Activated CD4-positive, alpha-beta T cell treated with anti-CD3 and anti-CD28 coated beads, Interleukin-2, amount 50 U/mL, for 48 hours (primary cell): ENCODE results near the gene MESP1.
A peak's percentile ranks its signal among the peaks of the same experiment; 100 is the strongest.

Experiments
- DNase-seq, 2 experiments: peaks; one replicate each; pipeline ENCODE4 v3.0.0-alpha.2; 2020

MESP1 gene

DNA sequence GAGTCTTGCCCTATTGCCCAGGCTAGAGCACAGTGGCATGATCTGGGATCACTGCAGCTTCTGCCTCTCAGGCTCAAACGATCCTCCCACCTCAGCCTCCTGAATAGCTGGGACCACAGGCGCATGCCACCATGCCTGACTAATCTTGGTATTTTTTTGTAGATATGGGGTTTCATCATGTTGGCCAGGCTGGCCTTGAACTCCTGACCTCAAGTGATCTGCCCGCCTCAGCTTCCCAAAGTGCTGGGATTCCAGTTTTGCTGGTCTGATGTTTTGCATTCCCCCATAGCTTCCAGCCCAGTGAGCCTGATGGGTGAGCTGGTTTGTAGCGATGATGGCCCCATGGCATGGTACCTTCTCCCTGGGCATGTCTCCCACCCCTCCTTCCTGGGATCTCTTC lies 4.7 kb upstream of the MESP1 start:
- DNase-seq, result no peak

DNA sequence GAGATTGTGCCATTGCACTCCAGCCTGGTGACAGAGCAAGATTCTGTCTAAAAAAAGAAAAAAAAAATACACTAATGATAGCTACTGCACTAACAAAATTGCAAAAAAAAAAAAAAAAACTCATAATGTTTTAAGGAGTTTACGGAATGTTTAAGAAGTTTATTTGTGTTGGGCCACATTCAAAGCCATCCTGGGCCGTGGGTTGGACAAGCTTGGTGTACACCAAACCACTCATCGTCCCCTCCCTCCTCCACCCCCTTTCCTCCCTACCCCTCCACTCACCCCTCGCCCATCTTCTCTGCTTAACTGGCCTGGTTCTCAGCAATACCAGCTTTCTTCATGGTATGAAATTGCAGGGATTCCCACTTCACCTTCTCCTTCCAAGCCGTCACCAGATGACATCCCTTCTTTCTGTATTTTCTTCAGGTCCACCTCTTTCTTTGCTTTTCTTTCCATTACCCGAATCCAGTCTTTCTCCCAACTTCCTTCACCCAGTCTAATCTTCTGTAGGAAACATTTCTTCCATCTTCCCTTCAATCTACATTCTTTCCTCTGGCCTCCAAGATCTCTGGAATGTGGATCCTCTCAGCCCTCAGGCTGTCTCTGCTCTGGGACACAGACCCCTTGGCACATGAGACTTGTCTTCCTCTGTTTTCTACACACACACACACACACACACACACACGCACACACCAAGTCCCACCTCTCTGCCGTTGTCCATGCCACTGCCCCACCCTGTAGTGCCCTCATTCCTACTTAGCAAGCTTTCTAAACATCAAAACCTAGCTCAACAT lies 3.5 kb upstream of the MESP1 start:
- DNase-seq, result no peak

DNA sequence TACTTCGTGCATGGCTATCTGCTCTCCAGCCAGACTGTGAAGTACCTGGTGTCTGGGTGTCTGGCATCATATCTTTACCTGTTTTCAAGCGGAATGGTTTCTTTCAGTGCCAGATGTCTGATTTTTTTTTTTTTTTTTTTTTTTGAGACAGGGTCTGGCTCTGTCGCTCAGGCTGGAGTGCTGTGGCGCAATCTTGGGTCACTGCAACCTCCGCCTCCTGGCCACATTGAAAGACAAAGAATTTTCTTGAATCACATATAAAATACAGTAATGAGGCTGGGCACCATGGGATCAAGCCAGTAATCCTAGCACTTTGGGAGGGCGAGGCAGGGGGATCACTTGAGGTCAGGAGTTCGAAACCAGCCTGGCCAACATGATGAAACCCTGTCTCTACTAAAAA lies 2.8 kb upstream of the MESP1 start:
- DNase-seq, result no peak

GRCh38 chr15:89751748-89752147 lies 699 bp upstream of the MESP1 start:
- DNase-seq, result no peak

- DNase-seq, result peak; percentile 20 to 30
Observed at GRCh38 chr15:89749951-89750559, 994 bp downstream of the MESP1 start.

DNA sequence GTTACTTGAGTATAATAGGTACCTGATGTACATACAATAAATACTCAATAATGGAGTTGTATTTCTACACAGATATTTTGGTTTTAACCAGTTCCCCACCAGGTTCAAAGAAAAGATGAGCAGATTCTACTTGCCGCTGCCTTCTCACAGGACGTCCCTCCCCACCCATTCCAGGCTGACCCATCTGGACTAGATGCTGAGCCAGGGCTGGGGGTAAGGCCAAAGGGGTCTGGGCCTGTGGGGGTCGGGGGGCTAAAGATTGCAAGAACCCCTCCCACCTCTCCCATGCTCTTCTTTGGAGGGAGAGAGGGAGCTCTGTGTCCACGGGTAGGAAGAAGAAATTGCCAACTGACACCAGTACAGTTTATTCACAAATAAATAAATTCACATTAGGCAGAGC lies 1.5 kb downstream of the MESP1 start:
- no peak for DNase-seq

DNA sequence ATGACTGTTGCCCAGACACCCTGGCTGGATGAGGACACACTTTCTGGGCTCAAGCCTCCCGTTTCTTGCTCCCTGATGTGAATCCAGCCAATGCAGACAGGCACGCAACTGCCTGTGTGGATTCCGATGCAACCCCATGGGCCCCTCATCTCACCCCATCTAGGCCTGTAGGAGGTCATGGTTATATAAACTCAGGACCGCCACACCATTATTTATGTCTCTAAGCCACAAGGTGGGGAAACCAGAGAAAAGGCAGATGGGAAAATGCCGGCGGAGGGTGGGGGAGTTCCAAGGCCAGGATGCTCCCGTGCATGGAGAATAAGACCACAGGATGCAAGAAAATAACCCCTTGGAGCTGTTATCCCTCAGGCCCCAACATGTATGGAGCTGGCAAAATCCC lies 2.0 kb downstream of the MESP1 start:
- DNase-seq, result no peak

- no peak for DNase-seq
Observed at GRCh38 chr15:89747708-89748682, 3.1 kb downstream of the MESP1 start.

- no peak for DNase-seq
Observed at GRCh38 chr15:89746386-89746780, 4.7 kb downstream of the MESP1 start.

DNA sequence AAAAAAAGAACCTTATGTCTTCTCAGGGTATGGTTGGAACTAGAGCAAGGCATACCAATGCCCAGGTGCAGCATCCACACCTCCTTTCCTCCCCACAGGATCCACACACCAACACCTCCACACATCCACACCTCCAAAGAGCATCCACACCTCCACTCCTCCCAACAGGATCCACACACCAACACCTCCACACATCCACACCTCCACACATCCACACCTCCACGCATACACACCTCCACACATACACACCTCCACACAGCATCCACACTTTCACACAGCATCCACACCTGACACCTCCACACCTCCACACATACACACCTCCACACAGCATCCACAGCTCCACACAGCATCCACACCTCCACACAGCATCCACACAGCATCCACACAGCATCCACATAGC lies 5.3 kb downstream of the MESP1 start:
- DNase-seq, result no peak

GRCh38 chr15:89745131-89745530 lies 5.9 kb downstream of the MESP1 start:
- DNase-seq, result no peak

DNA sequence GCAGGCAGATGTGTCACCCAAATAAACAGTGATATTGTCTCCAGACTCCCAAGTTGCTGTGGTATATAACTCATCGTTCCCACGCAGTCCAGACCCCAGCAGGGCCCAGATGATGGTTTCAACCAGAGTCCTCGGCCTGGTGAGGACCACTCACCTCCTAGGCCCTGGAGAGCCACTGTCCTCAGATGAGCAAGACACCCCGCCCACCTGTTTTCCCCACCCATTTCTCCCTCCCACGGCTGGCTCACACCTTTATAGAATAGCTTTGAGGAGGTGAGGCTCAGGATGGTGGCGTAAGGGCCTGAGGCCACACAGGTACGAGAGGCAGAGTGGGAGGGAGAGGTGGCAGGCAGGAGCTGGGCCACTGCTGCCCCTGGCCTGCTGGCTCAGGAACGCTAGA lies 7.5 kb downstream of the MESP1 start:
- DNase-seq, result no peak

DNA sequence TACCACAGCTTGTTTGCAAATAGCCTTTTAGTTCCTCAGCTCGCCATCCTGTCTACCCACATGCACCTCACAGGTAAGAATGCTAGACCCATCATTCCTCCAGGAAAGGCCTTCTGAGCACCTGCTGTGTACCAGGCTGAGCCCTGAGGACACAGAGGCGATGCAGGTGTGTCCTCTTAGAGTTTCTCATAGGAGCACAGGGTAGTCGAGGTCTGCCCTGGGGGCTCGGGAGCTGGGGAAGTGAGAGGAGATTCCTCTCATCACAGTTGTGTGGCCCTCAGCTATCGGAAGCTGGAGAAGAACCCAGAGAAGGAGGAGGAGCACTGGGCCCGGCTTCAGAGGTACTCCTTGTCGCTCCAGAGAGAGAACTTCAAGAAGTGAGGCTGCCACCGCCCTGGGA lies 8.0 kb downstream of the MESP1 start:
- DNase-seq, result no peak

GRCh38 chr15:89740137-89740536 lies 10.9 kb downstream of the MESP1 start:
- peak; percentile 39 to 57 for DNase-seq

DNA sequence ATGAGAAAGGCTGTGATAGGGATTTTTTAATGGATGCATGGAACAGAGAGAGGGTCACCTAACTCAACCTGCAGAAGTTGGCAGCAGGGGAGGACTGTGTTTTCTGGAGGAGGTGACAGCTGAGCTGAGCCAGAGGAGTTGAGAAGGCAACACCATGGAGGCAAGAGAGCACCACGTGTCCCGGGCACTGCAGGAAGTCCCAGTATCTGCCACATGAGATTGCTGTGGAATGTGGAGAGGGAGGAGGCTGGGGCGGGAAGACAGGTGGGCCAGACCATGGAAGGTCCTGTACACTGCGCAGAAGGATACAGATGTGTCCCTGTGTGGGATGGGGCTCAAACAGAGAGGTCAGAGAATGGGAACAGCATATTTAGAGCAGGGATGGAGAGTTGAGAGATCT lies 15.3 kb downstream of the MESP1 start:
- no peak for DNase-seq

- no peak for DNase-seq
Observed at GRCh38 chr15:89732451-89733172, 18.4 kb downstream of the MESP1 start.

GRCh38 chr15:89731275-89731674 lies 19.8 kb downstream of the MESP1 start:
- no peak for DNase-seq

DNA sequence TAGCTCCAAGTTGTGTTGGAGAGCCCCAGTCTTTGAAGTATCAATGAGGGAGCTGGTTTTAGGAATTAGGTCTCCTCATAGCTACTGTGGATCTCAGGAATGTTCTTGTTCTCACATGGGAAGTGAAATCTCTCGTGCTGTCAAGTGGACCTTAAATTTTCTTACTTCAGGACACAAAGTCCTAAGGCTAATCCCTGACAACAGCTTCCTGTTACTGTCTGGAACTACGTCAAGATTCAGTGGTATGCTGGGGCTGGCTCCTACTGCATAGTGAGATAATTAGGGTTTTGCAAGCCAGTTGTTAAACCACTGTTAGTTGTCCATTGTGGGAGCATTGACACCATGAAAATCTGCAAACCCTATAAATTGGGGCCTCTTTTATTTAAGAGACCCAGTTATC lies 22.8 kb downstream of the MESP1 start:
- DNase-seq, result no peak

GRCh38 chr15:89725064-89725463 lies 26.0 kb downstream of the MESP1 start:
- DNase-seq, result no peak

- no peak for DNase-seq
Observed at GRCh38 chr15:89724621-89725020, 26.4 kb downstream of the MESP1 start.

DNA sequence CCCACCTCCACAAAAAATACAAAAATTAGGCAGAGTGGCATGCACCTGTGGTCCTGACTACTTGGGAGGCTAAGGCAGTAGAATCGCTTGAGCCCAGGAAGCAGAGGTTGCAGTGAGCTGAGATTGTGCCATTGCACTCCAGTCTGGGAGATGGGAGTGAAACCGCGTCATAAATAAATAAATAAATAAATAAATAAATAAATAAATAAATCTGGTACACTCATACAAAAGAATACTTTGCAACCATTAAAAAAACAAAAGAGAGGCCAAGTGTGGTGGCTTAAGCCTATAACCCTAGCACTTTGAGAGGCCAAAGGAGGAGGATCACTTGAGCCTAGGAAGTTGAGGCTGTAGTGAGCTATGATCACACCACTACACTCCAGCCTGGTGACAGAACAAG lies 28.0 kb downstream of the MESP1 start:
- DNase-seq, result no peak

DNA sequence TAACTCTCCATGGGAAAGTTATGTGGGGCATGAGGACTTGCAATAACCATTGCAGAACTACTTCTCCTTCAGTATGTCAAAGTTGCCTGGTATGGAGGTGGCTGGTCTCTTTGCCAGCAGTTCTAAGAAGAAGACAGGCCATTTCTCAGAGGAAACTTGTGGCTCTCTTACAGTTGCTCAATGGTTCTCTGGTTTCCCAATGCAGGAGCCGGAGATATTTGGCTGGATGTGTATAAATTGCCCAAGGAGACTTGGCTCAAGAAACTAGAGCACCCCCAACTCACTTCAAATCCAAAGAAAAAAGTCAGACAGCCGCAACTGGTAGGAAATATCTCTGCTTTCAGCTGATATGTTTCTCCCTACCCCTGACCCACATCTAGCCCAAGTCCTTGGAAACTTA lies 36.3 kb downstream of the MESP1 start:
- no peak for DNase-seq

- no peak for DNase-seq
Observed at GRCh38 chr15:89707577-89707976, 43.5 kb downstream of the MESP1 start.
